Keratinocyte (primary cell): Measurements from ENCODE around the gene USP48.

Experiments
- CTCF ChIP-seq, 3 experiments: IDR thresholded peaks in 1 of 3; conservative IDR thresholded peaks in 1 of 3; optimal IDR thresholded peaks in 1 of 3; 2 replicates in 2 of 3; 3 replicates in 1 of 3; pipeline versions ENCODE3 to v1.5.1; 2011; ENCODE audit warnings: low read length in 3 of 3, mild to moderate bottlenecking in 3 of 3, moderate library complexity in 2 of 3, control low read depth in 1 of 3, inconsistent platforms in 1 of 3; ENCODE audit not compliant: insufficient read depth in 2 of 3; ENCODE audit errors: extremely low read depth in 1 of 3
- EZH2 ChIP-seq: IDR thresholded peaks from one replicate; pipeline ENCODE4 v1.6.1; 2012; ENCODE audit warnings: inconsistent platforms, mild to moderate bottlenecking, low read length, moderate library complexity

DNA sequence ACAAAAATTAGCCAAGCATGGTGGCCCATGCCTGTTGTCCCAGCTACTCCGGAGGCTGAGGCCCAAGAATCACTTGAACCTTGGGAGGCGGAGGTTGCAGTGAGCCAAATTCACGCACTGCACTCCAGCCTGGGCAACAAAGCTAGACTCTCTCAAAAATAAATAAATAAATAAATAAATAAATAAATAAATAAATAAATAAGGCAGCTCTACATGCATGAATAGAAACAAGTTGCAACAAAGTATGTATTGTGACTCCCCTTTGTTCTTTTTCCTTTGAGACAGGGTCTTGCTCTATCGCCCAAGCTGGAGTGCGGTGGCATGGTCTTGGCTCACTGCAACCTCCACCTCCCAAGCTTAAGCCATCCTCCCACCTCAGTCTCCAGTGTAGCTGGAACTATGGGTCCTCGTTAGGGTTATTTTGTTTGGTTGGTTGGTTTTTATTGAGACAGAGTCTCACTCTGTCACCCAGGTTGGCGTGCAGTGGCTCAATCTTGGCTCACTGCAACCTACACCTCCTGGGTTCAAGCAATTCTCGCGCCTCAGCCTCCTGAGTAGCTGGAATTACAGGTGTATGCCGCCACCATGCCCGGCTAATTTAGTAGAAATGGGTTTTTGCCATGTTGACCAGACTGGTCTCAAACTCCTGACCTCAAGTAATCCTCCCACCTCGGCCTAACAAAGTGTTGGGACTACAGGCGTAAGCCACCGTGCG, 8.0 kb downstream of the USP48 start:
- no peak for TF ChIP-seq CTCF (optimal IDR thresholded peaks at IDR 0.05 in 1 of 3, IDR thresholded peaks at IDR 0.05 in 1 of 3, conservative IDR thresholded peaks at IDR 0.05 in 1 of 3; ENCODE audit: extremely low read depth in 1 of 3, insufficient read depth in 2 of 3, low read length in 3 of 3)
- TF ChIP-seq EZH2 = no peak
